GM21528 (cell line): Measurements from ENCODE around the gene CCDC9B.

Experiments
- ATAC-seq: cut with Tn5 transposase; IDR thresholded peaks from one replicate; pipeline ENCODE4 v1.9.1; 2021; ENCODE audit warnings: mild to moderate bottlenecking, moderate library complexity; ENCODE audit not compliant: unreplicated experiment, low FRiP score

Gene CCDC9B

GRCh38 chr15:40365624-40366456 is 25.1 kb upstream of the CCDC9B start:
- no peak for ATAC-seq

- no peak for ATAC-seq
Measured at GRCh38 chr15:40365016-40365415, 24.3 kb upstream of the CCDC9B start.

GRCh38 chr15:40364251-40364650 is 23.5 kb upstream of the CCDC9B start:
- no peak for ATAC-seq

- ATAC-seq, result no peak
Measured at GRCh38 chr15:40363611-40364010, 22.9 kb upstream of the CCDC9B start.

GRCh38 chr15:40361640-40362039 is 20.9 kb upstream of the CCDC9B start:
- no peak for ATAC-seq

- no peak for ATAC-seq
Measured at GRCh38 chr15:40360015-40360414, 19.3 kb upstream of the CCDC9B start.

- no peak for ATAC-seq
Measured at GRCh38 chr15:40358471-40359353, 18.0 kb upstream of the CCDC9B start.

GRCh38 chr15:40357723-40358470 is 17.2 kb upstream of the CCDC9B start, which contains the start of gene DISP2:
DISP2 (plus strand) TSS chr15:40358219; CDS start chr15:40358322, 103 bp downstream.
- ATAC-seq, result peak; percentile 66

GRCh38 chr15:40357246-40357645 is 16.5 kb upstream of the CCDC9B start:
- ATAC-seq, result no peak

- ATAC-seq, result no peak
Measured at GRCh38 chr15:40355976-40356585, 15.3 kb upstream of the CCDC9B start.

GRCh38 chr15:40354408-40355171 is 13.9 kb upstream of the CCDC9B start:
- no peak for ATAC-seq

GRCh38 chr15:40353697-40354096 is 13.0 kb upstream of the CCDC9B start:
- no peak for ATAC-seq

- ATAC-seq, result no peak
Measured at GRCh38 chr15:40352281-40352901, 11.7 kb upstream of the CCDC9B start.

- no peak for ATAC-seq
Measured at GRCh38 chr15:40349163-40349562, 8.4 kb upstream of the CCDC9B start.

- no peak for ATAC-seq
Measured at GRCh38 chr15:40348474-40348870, 7.7 kb upstream of the CCDC9B start.

GRCh38 chr15:40347559-40348473 is 7.1 kb upstream of the CCDC9B start:
- no peak for ATAC-seq

- ATAC-seq, result no peak
Measured at GRCh38 chr15:40346579-40347558, 6.1 kb upstream of the CCDC9B start.
